Loucy (cell line): ENCODE data around the gene RRH.

ENCODE experiments used
- H2AFZ ChIP-seq: fragments of 200-600 bp; sonication (generic); 2 replicates; pipeline ENCODE4 v1.6.0; 2016; ENCODE audit warnings: antibody characterized with exemption, mild to moderate bottlenecking, low read length, moderate library complexity
- H3F3A ChIP-seq: fragments of 200-600 bp; 2 replicates; pipeline ENCODE4 v1.6.0; 2016; ENCODE audit warnings: antibody characterized with exemption, low read depth, mild to moderate bottlenecking
- H3K27me3 ChIP-seq: fragments of 200-600 bp; sonication (generic); 2 replicates; pipeline ENCODE4 v1.6.1; 2014; ENCODE audit warnings: low read length, mild to moderate bottlenecking; ENCODE audit not compliant: insufficient read depth, poor library complexity, severe bottlenecking
- H3K36me3 ChIP-seq: fragments of 200-600 bp; sonication (generic); 2 replicates; pipeline ENCODE4 v1.6.1; 2016; ENCODE audit warnings: low read length; ENCODE audit not compliant: insufficient read depth
- H3K4me1 ChIP-seq: fragments of 200-600 bp; sonication (generic); 2 replicates; pipeline ENCODE4 v1.5.1; 2014; ENCODE audit warnings: low read length, mild to moderate bottlenecking; ENCODE audit not compliant: insufficient read depth, poor library complexity, severe bottlenecking
- H3K4me2 ChIP-seq: fragments of 200-600 bp; sonication (generic); 2 replicates; pipeline ENCODE4 v1.6.0; 2014; ENCODE audit warnings: antibody characterized with exemption, low read length, low read depth, mild to moderate bottlenecking; ENCODE audit not compliant: poor library complexity, severe bottlenecking
- H3K4me3 ChIP-seq: fragments of 200-600 bp; sonication (generic); 2 replicates; pipeline ENCODE4 v1.5.1; 2014; ENCODE audit warnings: low read length, mild to moderate bottlenecking, mixed read lengths; ENCODE audit not compliant: poor library complexity, severe bottlenecking
- H3K79me2 ChIP-seq: fragments of 200-600 bp; sonication (generic); 2 replicates; pipeline ENCODE4 v1.6.1; 2014; ENCODE audit warnings: low read length; ENCODE audit not compliant: insufficient read depth
- H3K9ac ChIP-seq: fragments of 200-600 bp; sonication (generic); 2 replicates; pipeline ENCODE4 v1.6.0; 2014; ENCODE audit warnings: mild to moderate bottlenecking, low read depth, low read length, moderate library complexity; ENCODE audit not compliant: poor library complexity, severe bottlenecking
- H3K9me2 ChIP-seq: fragments of 200-600 bp; sonication (generic); replicated peaks from 2 replicates; pipeline ENCODE4 v1.6.1; 2016; ENCODE audit warnings: low read depth, low read length, mixed read lengths
- H3K9me3 ChIP-seq: fragments of 200-600 bp; sonication (generic); 2 replicates; pipeline ENCODE4 v1.6.1; 2014; ENCODE audit warnings: mild to moderate bottlenecking, antibody characterized with exemption, low read length, low read depth; ENCODE audit not compliant: insufficient read depth
- H4K20me1 ChIP-seq: fragments of 200-600 bp; sonication (generic); 2 replicates; pipeline ENCODE4 v1.6.0; 2014; ENCODE audit warnings: antibody characterized with exemption, low read length, mild to moderate bottlenecking; ENCODE audit not compliant: insufficient read depth, poor library complexity, severe bottlenecking
- CTCF ChIP-seq: fragments of 200-600 bp; sonication (generic); conservative IDR thresholded peaks from 2 replicates; pipeline ENCODE4 v1.5.1; 2014; ENCODE audit warnings: mild to moderate bottlenecking, antibody characterized with exemption, low read length
- EZH2phosphoT487 ChIP-seq: fragments of 200-600 bp; IDR thresholded peaks from 2 replicates; pipeline ENCODE4 v1.6.1; 2018; ENCODE audit warnings: antibody characterized with exemption, mild to moderate bottlenecking, moderate library complexity, borderline replicate concordance

Gene RRH

GRCh38 chr4:109801895-109802319, 25.9 kb upstream of the RRH start, which contains the start of gene CFI:
Gene CFI (minus strand): TSS chr4:109801999. CDS start chr4:109801971, 28 bp downstream.
- H3K4me3 ChIP-seq, result no peak within 1 kb of the TSS
- TF ChIP-seq EZH2phosphoT487, result no peak
- no peak for TF ChIP-seq CTCF
- no peak within 1 kb of the TSS for H3K4me2 ChIP-seq
- H3F3A ChIP-seq, result no peaks in the 10 kb centered on the region
- no peak within 1 kb of the TSS for H3K9ac ChIP-seq
- no peaks in the 10 kb centered on the region for H3K79me2 ChIP-seq
- H2AFZ ChIP-seq, result peak within 1 kb of the TSS; percentile 1; the same call in 1 of the 2 replicates
- no peaks in the 10 kb centered on the region for H4K20me1 ChIP-seq
- H3K4me1 ChIP-seq, result no peaks in the 10 kb centered on the region
- H3K27me3 ChIP-seq, result no peaks in the 10 kb centered on the region
- no peaks in the 10 kb centered on the region for H3K9me2 ChIP-seq
- no peaks in the 10 kb centered on the region for H3K9me3 ChIP-seq
- H3K36me3 ChIP-seq, result no peaks in the 10 kb centered on the region

- Histone ChIP-seq H3K9ac (no peak overlapping the region), H4K20me1 (no peaks in the 10 kb centered on the region), H3K4me1 (no peaks in the 10 kb centered on the region), H2AFZ (peak overlapping the region; percentile 47; the same call in 1 of the 2 replicates), H3K27me3 (no peaks in the 10 kb centered on the region), H3K79me2 (no peaks in the 10 kb centered on the region), H3K4me3 (no peak overlapping the region), H3K9me2 (no peaks in the 10 kb centered on the region), H3F3A (no peaks in the 10 kb centered on the region), H3K4me2 (no peak overlapping the region), H3K9me3 (no peaks in the 10 kb centered on the region), H3K36me3 (no peaks in the 10 kb centered on the region)
- TF ChIP-seq EZH2phosphoT487 (no peak), CTCF (peak; percentile 69)
Observed at GRCh38 chr4:109803924-109804571, 23.7 kb upstream of the RRH start.

GRCh38 chr4:109809655-109810054, 18.1 kb upstream of the RRH start:
- Histone ChIP-seq H3K4me1 (peaks cover 3% of the 10 kb centered on the region), H3K4me3 (no peak overlapping the region), H3F3A (no peaks in the 10 kb centered on the region), H2AFZ (no peak overlapping the region), H4K20me1 (no peaks in the 10 kb centered on the region), H3K27me3 (no peaks in the 10 kb centered on the region), H3K79me2 (no peaks in the 10 kb centered on the region), H3K36me3 (no peaks in the 10 kb centered on the region), H3K9me2 (no peaks in the 10 kb centered on the region), H3K9ac (no peak overlapping the region), H3K9me3 (no peaks in the 10 kb centered on the region), H3K4me2 (no peak overlapping the region)
- TF ChIP-seq EZH2phosphoT487, result no peak
- no peak for TF ChIP-seq CTCF
